RPMI8226 (cell line): ENCODE data around the gene SLC9A8.
"Not testable (repeated sequence)": the region's sequence is repeated elsewhere in the genome, so short reads cannot be mapped to it uniquely, and the experiment has no call there.

Source experiments
- DNase-seq: peaks from one replicate; pipeline ENCODE4 v3.0.0-alpha.2; 2015

Gene SLC9A8

DNA sequence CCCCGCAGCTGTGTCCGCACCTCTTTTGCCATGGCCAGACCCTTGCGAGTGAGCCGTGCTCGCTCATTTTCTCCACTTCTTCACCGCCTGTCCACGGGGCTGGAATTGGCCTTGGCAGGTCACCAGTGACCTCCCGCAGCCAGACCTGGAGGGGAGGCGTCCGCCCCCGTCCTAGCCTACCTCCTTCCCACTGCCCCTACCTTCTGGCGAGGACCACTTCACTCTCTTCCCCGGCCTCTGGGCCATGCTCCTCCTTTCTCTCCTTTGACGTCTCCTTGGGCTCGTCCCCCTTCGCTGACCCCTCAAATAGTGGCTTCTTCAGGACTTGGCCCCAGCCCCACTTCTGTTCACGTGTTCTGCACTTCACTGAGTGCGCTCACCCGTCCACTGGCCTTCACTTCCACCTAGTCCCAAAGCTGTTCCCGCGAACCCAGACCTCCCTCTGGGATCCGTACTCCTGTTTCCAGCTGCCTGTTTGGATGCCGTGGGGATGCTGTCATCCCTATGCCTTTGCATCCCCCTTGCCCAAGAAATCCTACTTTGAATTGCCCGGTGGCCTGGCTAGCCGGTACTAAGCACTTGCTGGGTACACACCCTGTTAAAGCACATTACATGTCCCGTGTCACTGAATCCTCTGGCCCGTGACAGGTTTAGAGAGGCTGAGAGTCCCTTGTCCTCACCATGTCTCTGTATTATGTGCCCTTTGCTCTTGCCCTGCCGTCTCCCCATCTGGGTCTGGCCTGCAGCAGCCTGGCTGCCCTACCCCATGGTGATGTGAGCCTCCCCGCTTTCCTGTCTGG lies 69.7 kb downstream of the SLC9A8 start:
- DNase-seq = no peak

DNA sequence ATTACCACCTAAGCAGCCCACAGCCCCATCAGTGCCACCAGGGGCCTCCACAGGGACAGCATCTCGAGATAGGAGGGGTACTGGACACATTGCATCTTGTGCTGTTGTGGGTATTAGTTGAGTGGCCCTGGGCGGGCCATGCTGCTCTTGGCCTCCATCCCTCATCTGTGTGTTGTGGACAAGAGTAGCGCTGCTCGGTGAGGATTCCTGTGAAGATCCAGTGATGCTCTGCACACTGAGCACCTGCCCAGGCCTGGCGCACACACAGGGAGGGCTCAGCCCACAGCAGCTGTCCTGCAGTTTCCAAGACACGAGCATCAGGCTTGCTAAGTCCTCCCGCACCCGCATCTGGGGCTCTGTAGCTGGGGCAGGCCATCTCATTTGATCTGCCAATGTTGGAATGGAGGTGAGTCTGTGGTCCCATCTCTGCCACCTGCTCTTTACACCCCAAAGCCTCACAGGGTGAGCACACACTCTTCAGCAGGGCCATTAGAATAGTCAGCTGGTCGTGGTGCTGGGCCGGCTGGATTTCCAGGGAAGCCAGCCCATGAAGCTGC lies 70.7 kb downstream of the SLC9A8 start:
- DNase-seq = no peak

DNA sequence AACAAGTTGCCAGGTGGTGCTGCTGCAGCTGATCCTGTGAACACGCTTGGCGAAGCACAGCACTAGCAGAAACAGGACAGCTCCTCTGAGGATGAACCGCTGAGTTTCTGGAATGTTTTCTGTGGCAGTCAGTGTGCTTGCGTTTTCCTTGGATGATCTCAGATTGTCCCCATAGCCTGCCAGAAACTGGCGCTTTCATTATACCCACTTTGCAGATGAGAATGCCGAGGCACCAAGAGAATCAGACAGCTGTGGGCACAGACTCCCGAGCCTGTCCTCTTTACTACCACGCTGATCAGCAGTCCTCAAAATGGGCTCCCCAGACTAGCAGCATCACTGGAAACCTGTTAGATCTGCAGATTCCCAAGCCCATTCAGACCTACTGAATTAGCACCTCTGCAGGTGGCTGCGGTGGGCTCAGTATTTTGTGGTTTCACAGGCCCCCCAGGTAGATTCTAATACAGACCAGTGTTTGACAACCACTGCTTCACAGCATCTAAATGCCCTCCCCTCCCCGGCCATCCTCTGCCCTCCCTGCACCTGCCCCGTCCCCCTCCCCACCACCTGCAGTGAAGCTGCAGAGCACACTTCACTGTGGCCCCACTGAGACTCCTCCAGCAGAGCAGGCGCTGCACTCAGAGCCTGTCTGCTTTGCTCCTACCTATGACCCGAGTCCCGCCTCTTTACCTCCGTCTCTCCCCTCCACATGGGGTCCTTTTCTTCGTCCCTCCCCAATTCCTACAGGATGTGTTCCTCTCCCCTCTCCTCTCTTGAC lies 73.1 kb downstream of the SLC9A8 start:
- DNase-seq = no peak

DNA sequence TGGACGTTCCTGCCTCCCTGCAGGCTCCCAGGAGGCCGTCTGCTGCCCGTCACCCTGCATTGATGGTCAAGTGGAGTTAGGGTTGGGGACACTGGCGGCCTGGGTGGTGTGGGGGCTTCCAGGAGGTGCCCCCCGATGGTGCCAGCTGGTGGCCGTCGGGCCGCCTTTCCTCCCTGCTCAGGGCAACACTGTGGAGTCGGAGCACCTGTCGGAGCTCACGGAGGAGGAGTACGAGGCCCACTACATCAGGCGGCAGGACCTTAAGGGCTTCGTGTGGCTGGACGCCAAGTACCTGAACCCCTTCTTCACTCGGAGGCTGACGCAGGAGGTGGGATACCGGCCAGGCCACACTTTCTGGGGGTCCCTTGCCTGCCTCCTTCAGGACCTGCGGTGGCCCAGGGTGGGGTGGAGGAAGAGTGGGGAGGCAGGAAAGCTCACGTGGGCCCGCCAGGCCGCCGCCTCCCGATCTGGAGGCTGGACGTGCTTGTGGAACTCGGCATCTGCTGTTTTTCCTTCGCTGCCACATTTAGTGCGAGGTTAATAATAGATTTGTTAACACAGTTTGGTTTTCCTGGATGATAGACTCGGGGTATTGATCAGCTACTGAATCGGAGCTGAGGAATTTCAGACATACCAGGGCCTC lies 74.1 kb downstream of the SLC9A8 start:
- DNase-seq = no peak

DNA sequence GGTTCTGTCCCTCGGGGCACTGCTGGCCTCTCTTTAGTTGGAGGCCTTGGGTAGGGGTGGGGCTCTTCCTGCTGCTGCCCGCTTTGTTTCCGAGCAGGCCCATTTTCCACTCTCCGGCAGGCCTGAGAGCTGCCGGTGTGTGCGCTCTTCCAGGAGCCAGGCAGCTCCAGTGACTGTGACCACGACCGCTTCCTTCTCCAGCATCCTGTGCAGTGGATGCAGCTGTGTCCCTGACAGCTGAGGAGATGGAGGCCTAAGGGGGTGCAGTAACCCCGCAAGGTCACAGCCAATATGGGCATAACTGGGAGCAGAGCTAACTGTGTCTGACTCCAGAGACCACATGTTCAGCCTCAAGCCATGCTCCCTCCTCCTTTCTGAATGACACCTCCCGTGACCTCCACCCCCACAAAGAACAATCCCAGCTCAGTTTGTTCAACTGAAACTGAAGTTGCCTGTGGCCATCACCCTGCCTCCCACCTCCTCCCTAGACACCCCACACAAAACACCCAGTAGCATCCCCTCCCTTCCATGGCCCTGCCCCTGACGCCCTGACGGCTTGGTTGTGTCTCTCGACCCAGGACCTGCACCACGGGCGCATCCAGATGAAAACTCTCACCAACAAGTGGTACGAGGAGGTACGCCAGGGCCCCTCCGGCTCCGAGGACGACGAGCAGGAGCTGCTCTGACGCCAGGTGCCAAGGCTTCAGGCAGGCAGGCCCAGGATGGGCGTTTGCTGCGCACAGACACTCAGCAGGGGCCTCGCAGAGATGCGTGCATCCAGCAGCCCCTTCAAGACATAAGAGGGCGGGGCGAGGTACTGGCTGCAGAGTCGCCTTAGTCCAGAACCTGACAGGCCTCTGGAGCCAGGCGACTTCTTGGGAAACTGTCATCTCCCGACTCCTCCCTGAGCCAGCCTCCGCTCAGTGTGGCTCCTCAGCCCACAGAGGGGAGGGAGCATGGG lies 74.9 kb downstream of the SLC9A8 start:
- DNase-seq = no peak

DNA sequence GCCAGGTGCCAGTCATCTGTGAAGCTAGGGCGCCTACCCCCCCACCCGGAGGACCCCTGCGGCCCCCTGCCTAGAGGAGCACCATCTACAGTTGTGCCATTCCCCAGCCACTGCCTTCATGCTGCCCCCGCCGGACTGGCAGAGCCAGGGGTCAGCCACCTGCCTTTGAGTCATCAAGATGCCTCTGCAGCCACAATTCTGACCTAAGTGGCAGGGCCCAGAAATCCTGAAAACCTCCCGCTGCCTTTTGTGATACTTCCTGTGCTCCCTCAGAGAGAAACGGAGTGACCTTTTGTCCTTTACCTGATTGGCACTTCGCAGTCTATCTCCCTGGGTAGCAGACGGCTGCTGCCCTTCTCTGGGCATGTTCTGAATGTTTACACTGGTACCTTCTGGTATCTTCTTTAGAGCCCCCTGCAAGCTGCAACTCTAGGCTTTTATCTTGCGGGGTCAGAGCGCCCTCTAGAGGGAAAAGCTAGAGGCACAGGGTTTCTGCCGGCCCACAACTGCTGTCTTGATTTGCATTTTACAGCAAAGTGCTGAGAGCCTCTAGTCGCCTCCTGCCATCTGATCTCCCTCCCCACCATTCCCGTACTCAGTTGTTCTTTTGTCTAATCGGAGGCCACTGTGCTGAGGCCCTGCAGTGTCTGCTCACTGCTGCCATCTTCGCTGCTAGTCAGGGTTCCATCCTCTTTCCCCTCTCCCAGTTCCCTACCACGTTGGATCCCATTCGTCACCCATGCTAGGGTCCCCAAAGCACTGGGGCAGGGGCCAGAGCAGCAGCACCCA lies 75.8 kb downstream of the SLC9A8 start:
- DNase-seq = peak; percentile 58

DNA sequence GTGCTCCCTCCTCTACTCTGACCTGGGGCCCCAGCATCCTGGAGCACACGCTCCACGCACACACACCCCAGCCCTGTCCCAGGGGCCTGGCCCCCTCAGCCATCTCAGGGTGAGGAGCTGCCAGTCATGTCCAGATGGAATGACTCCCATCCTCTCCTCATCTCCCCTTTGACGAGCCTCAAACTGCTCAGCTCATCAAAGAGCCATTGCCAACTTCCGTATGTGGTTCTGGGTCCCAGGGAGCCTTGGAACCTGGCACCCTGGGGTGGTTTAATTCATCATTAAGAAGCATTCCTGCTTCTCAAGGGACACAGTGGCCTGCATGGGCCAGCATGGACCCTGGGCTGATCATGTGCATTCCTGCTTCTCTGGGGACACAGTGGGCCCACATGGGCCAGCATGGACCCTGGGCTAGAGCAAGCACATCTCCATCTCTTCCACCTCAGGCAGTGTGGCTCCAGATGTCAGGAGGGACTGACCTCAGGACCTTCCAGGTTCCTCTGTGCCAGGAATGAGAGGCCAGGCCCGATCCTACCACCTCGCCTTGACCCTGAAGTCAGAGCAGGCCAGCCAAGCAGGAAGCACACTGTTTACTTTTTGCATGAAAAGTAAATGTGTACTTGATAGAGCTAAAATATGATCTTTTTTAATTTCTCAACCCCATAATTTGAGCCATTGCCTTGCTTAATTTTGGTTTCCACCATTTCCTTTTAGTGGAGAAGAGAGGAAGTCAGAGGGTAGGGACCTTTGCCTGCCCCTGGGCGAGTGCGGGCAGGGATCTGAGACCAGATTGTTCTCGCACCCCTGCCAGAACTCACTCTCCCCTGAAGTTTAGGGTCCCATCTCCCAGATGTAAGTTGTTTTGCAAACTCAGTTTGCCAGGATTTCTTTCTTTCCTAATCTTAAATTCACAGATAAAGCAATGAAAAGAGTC lies 76.6 kb downstream of the SLC9A8 start:
- DNase-seq = no peak

DNA sequence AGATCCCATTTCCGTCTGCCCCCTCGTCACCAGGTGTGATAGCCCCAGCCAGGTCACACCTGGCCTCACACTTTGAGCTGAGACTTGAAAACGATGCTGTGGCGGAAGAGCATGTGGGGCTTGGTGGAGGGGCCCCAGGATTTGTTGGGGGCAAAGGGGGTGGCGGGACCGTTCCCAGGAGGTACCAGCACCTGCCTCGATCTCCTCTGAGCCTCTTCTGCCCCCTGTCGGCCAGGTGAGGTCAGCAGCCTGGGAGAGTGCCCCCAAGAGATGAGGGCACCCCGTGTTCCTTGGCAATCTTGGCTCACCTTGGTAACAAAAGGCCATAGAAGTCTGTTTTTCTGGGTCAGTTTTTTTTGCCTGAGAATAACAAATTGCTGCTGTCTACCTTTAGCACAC lies 77.3 kb downstream of the SLC9A8 start:
- no peak for DNase-seq

DNA sequence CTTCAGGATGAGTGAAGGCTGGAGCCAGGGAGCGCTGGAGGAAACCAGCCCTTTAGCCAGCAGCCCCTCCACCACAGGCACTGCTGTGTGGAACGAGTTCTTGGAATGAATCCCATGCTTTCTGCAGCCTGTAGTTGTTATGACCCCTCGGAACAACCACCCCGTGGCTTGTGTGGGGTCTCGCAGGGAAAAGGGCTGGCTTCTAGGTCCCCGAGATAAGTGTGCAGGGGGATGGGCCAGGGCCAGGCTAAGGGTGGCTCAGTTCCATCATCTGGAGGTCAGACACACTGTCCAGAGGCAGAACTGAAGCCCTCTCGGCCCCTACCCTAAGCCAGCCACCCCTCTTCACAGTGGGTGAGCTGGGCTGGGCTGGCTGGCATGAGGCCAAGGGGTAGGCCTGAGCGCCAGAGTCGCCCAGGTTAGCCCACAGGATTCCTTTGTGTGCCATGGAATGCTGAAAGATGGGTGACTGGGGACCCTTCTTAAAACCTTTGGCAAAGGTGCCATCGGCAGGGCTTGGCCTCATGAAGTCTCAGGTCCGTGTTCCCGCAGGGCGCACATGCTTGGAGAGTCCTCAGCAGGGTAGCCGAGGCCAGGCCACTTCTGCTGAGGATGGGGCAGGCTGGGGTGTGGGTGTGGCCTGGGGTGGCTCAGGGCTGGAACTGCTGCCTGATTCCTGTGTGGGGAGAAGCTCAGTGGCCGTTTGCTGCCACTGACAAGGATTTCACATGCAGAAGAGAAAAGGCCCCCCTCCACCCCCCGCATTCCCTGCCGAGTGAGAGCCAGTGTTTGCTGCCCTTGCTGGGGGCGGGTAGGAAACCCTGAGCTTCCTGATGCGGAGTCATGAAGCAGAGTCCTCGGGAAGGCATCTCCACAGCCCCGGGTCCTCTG lies 78.1 kb downstream of the SLC9A8 start:
- no peak for DNase-seq

DNA sequence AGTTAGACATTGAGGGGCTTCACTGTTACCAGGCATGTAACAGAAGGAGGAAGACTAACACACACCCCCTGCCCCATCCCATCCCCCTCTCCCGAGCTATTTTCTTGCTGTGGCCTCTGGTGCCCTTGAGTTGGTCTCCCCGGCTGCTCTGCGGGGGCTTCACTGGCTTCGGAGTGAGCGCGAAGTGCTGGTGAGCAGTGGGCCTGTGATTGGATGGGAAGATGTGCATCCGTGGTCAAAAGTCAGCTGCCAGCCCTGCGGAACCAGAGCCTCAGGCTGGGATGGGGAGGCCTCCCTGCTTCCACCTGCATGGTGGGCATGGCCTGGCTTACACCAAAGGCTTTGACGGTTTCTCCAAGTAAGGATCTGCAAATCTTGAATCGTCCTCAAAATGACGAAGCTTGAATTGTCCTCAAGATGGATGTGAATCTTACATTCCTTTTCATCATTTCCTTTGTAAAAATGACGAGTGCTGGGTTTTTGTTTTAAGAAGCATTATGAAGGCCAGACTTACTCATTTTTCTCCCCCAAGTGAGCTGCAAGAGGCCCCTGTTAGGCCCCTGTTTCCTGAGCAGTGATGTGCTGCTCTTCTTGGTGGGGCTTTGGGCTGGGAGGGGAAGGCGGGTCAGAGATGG lies 79.0 kb downstream of the SLC9A8 start:
- DNase-seq = no peak

DNA sequence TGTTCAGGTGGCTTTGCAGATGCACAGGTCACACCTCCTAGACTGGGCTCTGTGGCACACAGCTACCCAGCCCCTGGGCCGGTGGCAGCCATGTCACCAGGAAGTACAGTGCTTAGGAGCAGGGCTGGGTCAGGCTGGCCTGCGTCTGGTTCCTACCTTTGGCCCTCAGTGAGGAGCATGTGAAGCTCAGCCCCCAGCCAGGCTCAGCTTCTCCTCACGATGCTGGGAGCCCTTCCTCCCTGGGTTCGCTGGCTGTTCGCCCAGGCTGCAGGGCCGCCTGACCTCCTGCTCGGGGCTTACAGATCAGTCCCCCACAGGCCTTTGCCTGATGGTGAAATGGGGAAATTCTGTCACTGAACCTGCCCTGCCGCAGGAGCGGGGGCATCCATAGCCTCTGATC lies 79.6 kb downstream of the SLC9A8 start:
- no peak for DNase-seq

DNA sequence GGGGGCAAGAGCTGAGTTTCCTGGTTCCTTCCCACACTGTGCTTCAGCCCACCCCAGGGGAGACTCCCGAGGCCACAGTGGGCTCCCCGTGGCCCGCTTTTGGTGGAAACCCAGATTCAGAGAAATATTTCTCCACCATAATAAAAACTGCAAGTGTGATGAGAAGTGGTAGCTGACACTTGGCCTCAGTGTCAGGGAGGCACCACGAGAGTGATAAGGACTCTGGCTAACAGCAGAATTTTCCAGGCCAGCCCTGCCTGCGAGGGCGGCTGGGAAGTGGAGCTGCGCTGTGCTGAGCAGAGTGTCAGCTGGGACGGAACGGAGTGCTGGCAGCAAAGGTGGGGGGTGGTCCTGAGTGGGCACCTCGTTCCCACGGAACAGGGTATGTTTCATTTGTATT lies 80.2 kb downstream of the SLC9A8 start:
- DNase-seq = no peak

DNA sequence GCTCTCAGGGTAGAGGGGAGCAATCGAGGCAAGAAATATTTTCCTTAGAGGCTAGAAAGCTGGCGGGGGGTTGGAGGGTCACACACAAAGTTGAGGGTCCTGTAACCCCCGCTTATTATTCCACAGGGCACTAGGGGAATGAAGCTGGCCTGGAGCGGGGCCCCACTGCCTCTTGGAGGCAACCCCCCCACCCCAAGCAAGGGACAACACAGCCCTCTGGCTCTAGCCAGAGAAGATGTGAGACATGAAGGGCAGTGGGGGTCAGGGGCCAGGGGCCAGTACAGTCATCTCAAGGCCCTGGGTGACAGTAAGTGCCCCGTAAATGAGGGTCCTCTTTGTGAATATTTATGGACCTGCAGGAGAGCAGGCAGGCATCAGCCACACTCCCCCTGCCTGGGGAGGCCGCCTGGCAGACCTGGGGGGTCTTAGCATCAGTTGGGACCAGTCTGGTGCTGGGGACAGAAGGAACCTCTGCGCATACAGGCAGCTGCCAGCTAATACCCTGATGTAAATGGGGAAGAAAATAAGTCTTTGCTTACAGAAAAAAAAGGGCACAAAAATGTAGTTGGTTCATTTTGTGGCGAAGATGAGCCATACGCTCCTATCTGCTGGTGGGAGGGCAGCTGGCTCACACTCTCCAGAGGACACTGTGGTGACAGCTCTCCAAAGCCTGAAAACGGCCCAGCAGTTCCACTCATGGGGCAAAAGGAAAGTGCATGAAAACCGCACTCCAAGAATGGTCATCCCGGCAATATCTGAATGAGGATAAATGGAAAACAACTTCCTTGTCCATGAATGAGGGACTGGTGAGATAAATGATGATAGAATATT lies 80.8 kb downstream of the SLC9A8 start:
- no peak for DNase-seq

DNA sequence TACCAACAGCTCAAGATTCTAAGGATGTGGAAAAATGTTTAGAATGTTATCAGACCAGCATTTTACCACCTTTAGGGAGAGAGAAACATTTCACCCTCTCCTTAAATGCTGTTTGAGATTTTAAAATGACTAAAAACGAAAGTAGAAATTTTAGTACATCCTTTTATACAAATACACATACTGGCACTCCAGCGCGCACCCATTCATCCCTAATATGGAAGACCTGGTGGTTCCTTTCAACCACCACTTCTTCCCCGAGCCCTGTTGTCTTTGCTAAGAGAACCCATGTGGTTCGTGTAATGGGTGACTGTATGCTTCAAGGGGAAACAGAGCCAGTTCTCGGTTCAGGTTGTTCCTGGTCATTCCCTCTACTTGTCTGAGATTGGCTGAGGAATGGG lies 81.4 kb downstream of the SLC9A8 start:
- DNase-seq = no peak

DNA sequence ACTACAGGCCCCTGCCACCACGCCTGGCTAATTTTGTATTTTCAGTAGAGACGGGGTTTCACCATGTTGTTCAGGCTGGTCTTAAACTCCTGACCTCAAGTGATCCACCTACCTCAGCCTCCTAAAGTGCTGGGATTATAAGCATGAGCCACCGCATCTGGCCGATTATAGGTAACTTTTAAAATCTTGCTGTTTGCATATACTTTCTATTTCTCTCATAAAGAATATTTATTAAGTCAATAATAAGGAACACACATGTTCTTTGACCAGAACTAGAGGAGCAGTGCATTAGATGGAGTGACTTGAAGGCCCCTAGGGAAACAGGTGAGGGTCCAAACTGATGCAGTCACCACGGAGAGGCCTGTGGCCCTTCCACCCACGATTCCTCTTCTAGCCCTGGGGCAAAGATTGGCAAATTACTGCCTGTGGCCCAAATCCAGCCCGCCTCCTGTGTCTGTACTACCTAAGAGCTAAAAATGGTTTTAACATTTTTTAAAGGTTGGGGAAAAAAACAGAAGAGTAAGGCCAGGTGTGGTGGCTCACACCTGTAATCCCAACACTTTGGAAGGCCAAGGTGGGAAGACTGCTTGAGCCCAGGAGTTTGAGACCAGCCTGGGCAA lies 83.0 kb downstream of the SLC9A8 start:
- not testable (repeated sequence) for DNase-seq

DNA sequence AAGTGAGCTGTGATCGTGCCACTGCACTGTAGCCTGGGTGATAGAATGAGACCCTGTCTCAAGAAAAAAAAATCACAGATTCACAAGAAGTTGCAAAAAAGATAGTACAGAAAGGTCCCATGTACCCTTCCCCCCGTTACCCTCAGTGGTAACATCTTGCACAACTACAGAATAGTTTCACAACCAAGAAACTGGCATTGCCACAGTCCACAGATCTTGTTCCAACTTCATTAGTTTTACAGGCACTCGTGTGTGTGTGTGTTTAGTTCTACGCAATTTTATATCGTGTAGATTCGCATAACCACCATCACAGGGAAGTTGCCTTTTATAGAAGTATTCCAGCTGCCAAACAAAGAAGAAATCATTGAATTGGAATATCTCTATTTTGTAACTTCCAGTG lies 83.6 kb downstream of the SLC9A8 start:
- no peak for DNase-seq
